HEK293 (cell line): ENCODE data around the gene POMP.

Experiments
- CTCF ChIA-PET: fragments of 350-600 bp; formaldehyde crosslinking; extraction: SDS; loops from one replicate; lab custom pipeline; 2021; ENCODE audit warnings: antibody characterized with exemption; lab: Yijun Ruan, JAX
- POLR2A ChIA-PET: fragments of 300-600 bp; formaldehyde crosslinking; extraction: SDS; loops from one replicate; lab custom pipeline; 2020; ENCODE audit warnings: antibody characterized with exemption, inconsistent platforms; lab: Yijun Ruan, JAX
- H3K27ac ChIP-seq: fragments of 200-500 bp; sonication (Bioruptor generic); 2 replicates; pipeline ENCODE4 v1.5.1; 2014; ENCODE audit warnings: low read depth, low read length, control low read depth, inconsistent platforms; ENCODE audit errors: extremely low read depth
- H3K36me3 ChIP-seq, 2 experiments: fragments of 200-500 bp in 1 of 2; sonication (Bioruptor generic) in 1 of 2; 1 replicate in 1 of 2; 2 replicates in 1 of 2; pipeline ENCODE4 v1.5.1; 2014 to 2017; ENCODE audit warnings: inconsistent platforms in 2 of 2, low read length in 2 of 2; ENCODE audit not compliant: control insufficient read depth in 2 of 2, insufficient read depth in 1 of 2
- H3K4me1 ChIP-seq: fragments of 200-500 bp; sonication (Bioruptor generic); 2 replicates; pipeline ENCODE4 v1.5.1; 2014; ENCODE audit warnings: mild to moderate bottlenecking, low read length, inconsistent platforms; ENCODE audit not compliant: control insufficient read depth, insufficient read depth
- H3K4me3 ChIP-seq: 2 replicates; pipeline ENCODE4 v1.5.1; 2011; ENCODE audit warnings: low read depth, mild to moderate bottlenecking, control low read depth, low read length, moderate library complexity
- H3K9me3 ChIP-seq: fragments of 200-500 bp; sonication (Bioruptor generic); 2 replicates; pipeline ENCODE4 v1.5.1; 2014; ENCODE audit warnings: low read depth, low read length, inconsistent platforms; ENCODE audit not compliant: control insufficient read depth, insufficient read depth
- MEIS1 ChIP-seq: sonication (generic); formaldehyde crosslinking; IDR thresholded peaks from 2 replicates; pipeline ENCODE4 v1.8.1; 2022; ENCODE audit warnings: missing genetic modification reagents, mild to moderate bottlenecking, borderline replicate concordance
- OVOL3 ChIP-seq: fragments of 450-650 bp; formaldehyde crosslinking; IDR thresholded peaks from 2 replicates; pipeline ENCODE4 v1.5.1; 2016; ENCODE audit warnings: missing biosample characterization, missing genetic modification characterization
- PRDM1 ChIP-seq: fragments of 450-650 bp; formaldehyde crosslinking; IDR thresholded peaks from 2 replicates; pipeline ENCODE4; 2016; ENCODE audit warnings: missing biosample characterization, missing genetic modification characterization
- TCF7L2 ChIP-seq: IDR thresholded peaks from 2 replicates; pipeline ENCODE4 v1.6.1; 2011; ENCODE audit warnings: low read depth, mild to moderate bottlenecking, inconsistent platforms, low read length, moderate library complexity, borderline replicate concordance
- ZNF112 ChIP-seq: fragments of 450-650 bp; formaldehyde crosslinking; IDR thresholded peaks from 2 replicates; pipeline ENCODE4 v1.5.0; 2017; ENCODE audit warnings: missing biosample characterization, missing genetic modification characterization
- ZNF121 ChIP-seq: fragments of 450-650 bp; formaldehyde crosslinking; IDR thresholded peaks from 2 replicates; pipeline ENCODE4 v1.5.1; 2016; ENCODE audit warnings: missing biosample characterization, missing genetic modification characterization
- ZNF146 ChIP-seq: fragments of 450-650 bp; formaldehyde crosslinking; IDR thresholded peaks from 2 replicates; pipeline ENCODE4 v1.5.1; 2016; ENCODE audit warnings: missing biosample characterization, missing genetic modification characterization
- ZNF24 ChIP-seq: fragments of 450-650 bp; formaldehyde crosslinking; IDR thresholded peaks from 2 replicates; pipeline ENCODE4 v1.5.1; 2016; ENCODE audit warnings: missing biosample characterization, missing genetic modification characterization
- ZNF548 ChIP-seq: fragments of 450-650 bp; formaldehyde crosslinking; IDR thresholded peaks from 2 replicates; pipeline ENCODE4 v1.5.1; 2016; ENCODE audit warnings: missing biosample characterization, missing genetic modification characterization
- ZNF596 ChIP-seq: fragments of 450-650 bp; IDR thresholded peaks from 2 replicates; pipeline ENCODE4 v1.5.0; 2018; ENCODE audit warnings: missing biosample characterization, mild to moderate bottlenecking, missing genetic modification characterization, moderate library complexity
- ZNF626 ChIP-seq: fragments of 450-650 bp; sonication (Bioruptor Pico); formaldehyde crosslinking; IDR thresholded peaks from 2 replicates; pipeline ENCODE4 v1.5.1; 2018; ENCODE audit warnings: missing biosample characterization, missing genetic modification characterization, inconsistent platforms
- ZNF776 ChIP-seq: fragments of 450-650 bp; formaldehyde crosslinking; IDR thresholded peaks from 2 replicates; pipeline ENCODE4 v1.5.0; 2017; ENCODE audit warnings: missing biosample characterization, missing genetic modification characterization, borderline replicate concordance
- ZSCAN23 ChIP-seq: fragments of 450-650 bp; formaldehyde crosslinking; IDR thresholded peaks from 2 replicates; pipeline ENCODE4 v1.5.1; 2016; ENCODE audit warnings: missing biosample characterization, missing genetic modification characterization
- TF ChIP-seq, protein P1 (sequence below): fragments of 450-650 bp; formaldehyde crosslinking; IDR thresholded peaks from 2 replicates; pipeline ENCODE4 v1.5.1; 2016; ENCODE audit warnings: missing biosample characterization, missing genetic modification characterization
- TF ChIP-seq, protein P2 (sequence below): fragments of 450-650 bp; formaldehyde crosslinking; IDR thresholded peaks from 2 replicates; pipeline ENCODE4 v1.5.1; 2017; ENCODE audit warnings: missing biosample characterization, mild to moderate bottlenecking, missing genetic modification characterization, moderate library complexity
- TF ChIP-seq, protein P3 (sequence below): fragments of 450-650 bp; formaldehyde crosslinking; IDR thresholded peaks from 2 replicates; pipeline ENCODE4 v1.5.1; 2016; ENCODE audit warnings: missing biosample characterization, missing genetic modification characterization
- TF ChIP-seq, protein P4 (sequence below): fragments of 450-650 bp; formaldehyde crosslinking; IDR thresholded peaks from 2 replicates; pipeline ENCODE4 v1.5.1; 2016; ENCODE audit warnings: missing biosample characterization, missing genetic modification characterization
- TF ChIP-seq, protein P5 (sequence below): fragments of 450-650 bp; formaldehyde crosslinking; IDR thresholded peaks from 2 replicates; pipeline ENCODE4 v1.5.1; 2016; ENCODE audit warnings: missing biosample characterization, missing genetic modification characterization
- TF ChIP-seq, protein P6 (sequence below): sonication (generic); formaldehyde crosslinking; IDR thresholded peaks from 2 replicates; pipeline ENCODE4 v1.8.1; 2022; ENCODE audit warnings: mild to moderate bottlenecking, moderate library complexity, missing genetic modification reagents

Gene POMP

DNA sequence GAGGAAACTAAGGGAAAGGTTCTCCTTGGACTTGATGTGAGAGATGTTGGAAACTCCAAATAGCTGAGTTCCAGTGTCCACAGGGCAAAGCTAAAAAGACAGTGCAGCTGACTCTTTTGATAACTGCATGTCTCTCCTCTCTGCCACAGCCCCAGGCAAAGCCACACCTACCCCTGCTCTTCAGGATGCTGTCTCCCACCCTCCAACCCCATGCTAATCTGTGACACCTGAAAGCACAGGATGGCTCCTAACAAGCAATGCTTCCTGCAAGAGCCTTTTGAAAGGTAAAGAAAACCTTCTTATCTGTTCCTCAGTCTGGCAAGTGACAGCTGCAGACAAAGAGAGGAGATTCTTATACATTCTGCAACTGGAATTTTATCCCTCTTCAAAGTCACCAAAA, 45.4 kb downstream of the POMP start:
- no peak for TF ChIP-seq ZSCAN23
- Histone ChIP-seq H3K36me3 (peaks cover 0 to 20% of the 10 kb centered on the region in 2 experiments; a peak in 1 of 3 replicates), H3K9me3 (no peaks in the 10 kb centered on the region), H3K27ac (no peak overlapping the region), H3K4me3 (no peak overlapping the region), H3K4me1 (no peaks in the 10 kb centered on the region)
- ChIA-PET POLR2A (no interaction called here), CTCF (no interaction called here)

DNA sequence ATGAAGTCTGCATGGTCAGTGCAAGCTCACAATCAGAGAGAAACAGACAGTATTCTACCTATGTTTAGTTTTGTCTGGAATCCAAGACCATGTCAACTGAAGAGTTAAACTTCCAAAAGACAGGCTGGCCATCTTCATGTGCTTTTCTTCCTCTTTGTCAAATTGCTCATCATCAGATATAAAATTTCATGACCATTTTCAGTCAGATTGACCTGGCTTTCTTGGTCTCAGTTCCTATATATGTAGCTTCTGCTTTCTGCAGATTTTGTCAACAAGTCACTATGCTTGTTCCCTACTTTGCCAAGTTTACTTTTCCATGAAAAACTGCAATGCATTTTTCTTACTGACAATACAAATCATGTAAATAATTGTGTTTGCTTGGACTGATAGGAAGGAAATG, 46.0 kb downstream of the POMP start:
- ChIA-PET CTCF (no interaction called here), POLR2A (interaction anchor here (0.6 kb wide), 1 partner anchor 567 kb away, joined by 3 read pairs; the partner anchor contains the start of gene PAN3)
- Histone ChIP-seq H3K36me3 (peaks cover 0 to 21% of the 10 kb centered on the region in 2 experiments; a peak in 1 of 3 replicates), H3K9me3 (no peaks in the 10 kb centered on the region), H3K27ac (no peak overlapping the region), H3K4me3 (no peak overlapping the region), H3K4me1 (no peaks in the 10 kb centered on the region)
- no peak for TF ChIP-seq ZNF776 (tag by site-specific recombination)
- TF ChIP-seq, protein P1, sequence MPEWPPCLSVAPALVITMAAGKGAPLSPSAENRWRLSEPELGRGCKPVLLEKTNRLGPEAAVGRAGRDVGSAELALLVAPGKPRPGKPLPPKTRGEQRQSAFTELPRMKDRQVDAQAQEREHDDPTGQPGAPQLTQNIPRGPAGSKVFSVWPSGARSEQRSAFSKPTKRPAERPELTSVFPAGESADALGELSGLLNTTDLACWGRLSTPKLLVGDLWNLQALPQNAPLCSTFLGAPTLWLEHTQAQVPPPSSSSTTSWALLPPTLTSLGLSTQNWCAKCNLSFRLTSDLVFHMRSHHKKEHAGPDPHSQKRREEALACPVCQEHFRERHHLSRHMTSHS: no peak
- no peak for TF ChIP-seq OVOL3 (tag by site-specific recombination)
- TF ChIP-seq, protein P2, sequence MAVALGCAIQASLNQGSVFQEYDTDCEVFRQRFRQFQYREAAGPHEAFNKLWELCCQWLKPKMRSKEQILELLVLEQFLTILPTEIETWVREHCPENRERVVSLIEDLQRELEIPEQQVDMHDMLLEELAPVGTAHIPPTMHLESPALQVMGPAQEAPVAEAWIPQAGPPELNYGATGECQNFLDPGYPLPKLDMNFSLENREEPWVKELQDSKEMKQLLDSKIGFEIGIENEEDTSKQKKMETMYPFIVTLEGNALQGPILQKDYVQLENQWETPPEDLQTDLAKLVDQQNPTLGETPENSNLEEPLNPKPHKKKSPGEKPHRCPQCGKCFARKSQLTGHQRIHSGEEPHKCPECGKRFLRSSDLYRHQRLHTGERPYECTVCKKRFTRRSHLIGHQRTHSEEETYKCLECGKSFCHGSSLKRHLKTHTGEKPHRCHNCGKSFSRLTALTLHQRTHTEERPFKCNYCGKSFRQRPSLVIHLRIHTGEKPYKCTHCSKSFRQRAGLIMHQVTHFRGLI (tag by site-specific recombination): no peak
- no peak for TF ChIP-seq TCF7L2
- TF ChIP-seq PRDM1 (tag by site-specific recombination): no peak
- no peak for TF ChIP-seq ZNF121 (tag by site-specific recombination)
- no peak for TF ChIP-seq ZNF24 (tag by site-specific recombination)
- no peak for TF ChIP-seq ZNF548 (tag by site-specific recombination)
- TF ChIP-seq ZNF146 (tag by site-specific recombination): no peak
- TF ChIP-seq, protein P3, sequence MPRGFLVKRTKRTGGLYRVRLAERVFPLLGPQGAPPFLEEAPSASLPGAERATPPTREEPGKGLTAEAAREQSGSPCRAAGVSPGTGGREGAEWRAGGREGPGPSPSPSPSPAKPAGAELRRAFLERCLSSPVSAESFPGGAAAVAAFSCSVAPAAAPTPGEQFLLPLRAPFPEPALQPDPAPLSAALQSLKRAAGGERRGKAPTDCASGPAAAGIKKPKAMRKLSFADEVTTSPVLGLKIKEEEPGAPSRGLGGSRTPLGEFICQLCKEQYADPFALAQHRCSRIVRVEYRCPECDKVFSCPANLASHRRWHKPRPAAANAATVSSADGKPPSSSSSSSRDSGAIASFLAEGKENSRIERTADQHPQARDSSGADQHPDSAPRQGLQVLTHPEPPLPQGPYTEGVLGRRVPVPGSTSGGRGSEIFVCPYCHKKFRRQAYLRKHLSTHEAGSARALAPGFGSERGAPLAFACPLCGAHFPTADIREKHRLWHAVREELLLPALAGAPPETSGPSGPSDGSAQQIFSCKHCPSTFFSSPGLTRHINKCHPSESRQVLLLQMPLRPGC: no peak
- TF ChIP-seq, protein P4, sequence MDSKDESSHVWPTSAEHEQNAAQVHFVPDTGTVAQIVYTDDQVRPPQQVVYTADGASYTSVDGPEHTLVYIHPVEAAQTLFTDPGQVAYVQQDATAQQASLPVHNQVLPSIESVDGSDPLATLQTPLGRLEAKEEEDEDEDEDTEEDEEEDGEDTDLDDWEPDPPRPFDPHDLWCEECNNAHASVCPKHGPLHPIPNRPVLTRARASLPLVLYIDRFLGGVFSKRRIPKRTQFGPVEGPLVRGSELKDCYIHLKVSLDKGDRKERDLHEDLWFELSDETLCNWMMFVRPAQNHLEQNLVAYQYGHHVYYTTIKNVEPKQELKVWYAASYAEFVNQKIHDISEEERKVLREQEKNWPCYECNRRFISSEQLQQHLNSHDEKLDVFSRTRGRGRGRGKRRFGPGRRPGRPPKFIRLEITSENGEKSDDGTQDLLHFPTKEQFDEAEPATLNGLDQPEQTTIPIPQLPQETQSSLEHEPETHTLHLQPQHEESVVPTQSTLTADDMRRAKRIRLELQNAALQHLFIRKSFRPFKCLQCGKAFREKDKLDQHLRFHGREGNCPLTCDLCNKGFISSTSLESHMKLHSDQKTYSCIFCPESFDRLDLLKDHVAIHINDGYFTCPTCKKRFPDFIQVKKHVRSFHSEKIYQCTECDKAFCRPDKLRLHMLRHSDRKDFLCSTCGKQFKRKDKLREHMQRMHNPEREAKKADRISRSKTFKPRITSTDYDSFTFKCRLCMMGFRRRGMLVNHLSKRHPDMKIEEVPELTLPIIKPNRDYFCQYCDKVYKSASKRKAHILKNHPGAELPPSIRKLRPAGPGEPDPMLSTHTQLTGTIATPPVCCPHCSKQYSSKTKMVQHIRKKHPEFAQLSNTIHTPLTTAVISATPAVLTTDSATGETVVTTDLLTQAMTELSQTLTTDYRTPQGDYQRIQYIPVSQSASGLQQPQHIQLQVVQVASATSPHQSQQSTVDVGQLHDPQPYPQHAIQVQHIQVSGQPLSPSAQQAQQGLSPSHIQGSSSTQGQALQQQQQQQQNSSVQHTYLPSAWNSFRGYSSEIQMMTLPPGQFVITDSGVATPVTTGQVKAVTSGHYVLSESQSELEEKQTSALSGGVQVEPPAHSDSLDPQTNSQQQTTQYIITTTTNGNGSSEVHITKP (tag by site-specific recombination): no peak
- TF ChIP-seq, protein P5, sequence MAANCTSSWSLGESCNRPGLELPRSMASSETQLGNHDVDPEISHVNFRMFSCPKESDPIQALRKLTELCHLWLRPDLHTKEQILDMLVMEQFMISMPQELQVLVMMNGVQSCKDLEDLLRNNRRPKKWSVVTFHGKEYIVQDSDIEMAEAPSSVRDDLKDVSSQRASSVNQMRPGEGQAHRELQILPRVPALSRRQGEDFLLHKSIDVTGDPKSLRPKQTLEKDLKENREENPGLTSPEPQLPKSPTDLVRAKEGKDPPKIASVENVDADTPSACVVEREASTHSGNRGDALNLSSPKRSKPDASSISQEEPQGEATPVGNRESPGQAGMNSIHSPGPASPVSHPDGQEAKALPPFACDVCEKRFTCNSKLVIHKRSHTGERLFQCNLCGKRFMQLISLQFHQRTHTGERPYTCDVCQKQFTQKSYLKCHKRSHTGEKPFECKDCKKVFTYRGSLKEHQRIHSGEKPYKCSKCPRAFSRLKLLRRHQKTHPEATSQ (tag by site-specific recombination): no peak
- TF ChIP-seq ZNF112 (tag by site-specific recombination): no peak
- TF ChIP-seq ZNF596: no peak
- TF ChIP-seq MEIS1 (CRISPR knock-in tag): no peak
- no peak for TF ChIP-seq ZNF626 (tag by site-specific recombination)
- TF ChIP-seq, protein P6, sequence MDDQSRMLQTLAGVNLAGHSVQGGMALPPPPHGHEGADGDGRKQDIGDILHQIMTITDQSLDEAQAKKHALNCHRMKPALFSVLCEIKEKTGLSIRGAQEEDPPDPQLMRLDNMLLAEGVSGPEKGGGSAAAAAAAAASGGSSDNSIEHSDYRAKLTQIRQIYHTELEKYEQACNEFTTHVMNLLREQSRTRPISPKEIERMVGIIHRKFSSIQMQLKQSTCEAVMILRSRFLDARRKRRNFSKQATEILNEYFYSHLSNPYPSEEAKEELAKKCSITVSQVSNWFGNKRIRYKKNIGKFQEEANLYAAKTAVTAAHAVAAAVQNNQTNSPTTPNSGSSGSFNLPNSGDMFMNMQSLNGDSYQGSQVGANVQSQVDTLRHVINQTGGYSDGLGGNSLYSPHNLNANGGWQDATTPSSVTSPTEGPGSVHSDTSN: no peak
